Measurements from ENCODE around the gene BICC1. TPM values are rescaled to one million over a fixed set of nuclear protein-coding genes. Genes with fewer than 3 reads are reported as not detected.

BICC1 gene
- total RNA-seq, 1 experiment from 2014 or later: not detected

- intact Hi-C loops (cut with micrococcal nuclease): no loop called here
- ATAC-seq: no peak
- RAD21 ChIA-PET (ENCODE audit: low non-redundant PET in 1 of 2, low total read pairs in 2 of 2, uncharacterized antibody in 2 of 2, unreplicated experiment in 2 of 2): no interaction called here
- TF ChIP-seq POLR2AphosphoS5 (IDR thresholded peaks at IDR 0.05; ENCODE audit: low read depth, low read length) (no peak), FOSL1 (IDR thresholded peaks at IDR 0.05; ENCODE audit: low read depth) (no peak), EZH2 (IDR thresholded peaks at IDR 0.05) (no peak), SIN3A (IDR thresholded peaks at IDR 0.05; ENCODE audit: low read depth) (no peak), SRF (IDR thresholded peaks at IDR 0.05; ENCODE audit: low read depth) (no peak), EGR1 (IDR thresholded peaks at IDR 0.05; ENCODE audit: low read depth) (no peak)
- H3K9me3 ChIP-seq (ENCODE audit: control insufficient read depth in 1 of 2, insufficient read depth in 1 of 2, low read depth in 1 of 2, low read length in 2 of 2): no peaks in the 10 kb centered on the region; a peak in 1 of 4 replicates
- DNase-seq (ENCODE audit: low read depth, low spot score): no peak
- H3K27ac ChIP-seq (ENCODE audit: low read depth, low read length): no peak overlapping the region
- H3K4me2 ChIP-seq (ENCODE audit: low read length): no peak overlapping the region
- no peaks in the 10 kb centered on the region for H4K20me1 ChIP-seq (ENCODE audit: insufficient read depth)
- no TSS peak for BruUV-seq (replicated peaks)
- H3K9ac ChIP-seq (ENCODE audit: low read length): no peak overlapping the region
- H3K36me3 ChIP-seq (ENCODE audit: control insufficient read depth in 1 of 2, insufficient read depth in 2 of 2, low read length in 2 of 2): no peaks in the 10 kb centered on the region
- no peaks in the 10 kb centered on the region for H3K79me2 ChIP-seq (ENCODE audit: insufficient read depth, low read length)
- H3K27me3 ChIP-seq (ENCODE audit: insufficient read depth, low read length): peaks cover 14% of the 10 kb centered on the region; the same call in 1 of the 2 replicates
- CTCF ChIA-PET: no interaction called here
- H2AFZ ChIP-seq (ENCODE audit: low read depth, low read length, poor library complexity, severe bottlenecking): no peak overlapping the region
- POLR2A ChIA-PET: no interaction called here
- H3K9me2 ChIP-seq (ENCODE audit: insufficient read depth): no peaks in the 10 kb centered on the region
- no peak overlapping the region for H3K4me3 ChIP-seq (replicated peaks in 1 of 2; ENCODE audit: low read depth in 1 of 2, low read length in 2 of 2)
- no peaks in the 10 kb centered on the region for H3K4me1 ChIP-seq (ENCODE audit: control insufficient read depth in 1 of 2, insufficient read depth in 2 of 2, low read length in 2 of 2)
Observed at GRCh38 chr10:58696736-58697135, 184.1 kb downstream of the BICC1 start.

GRCh38 chr10:58697691-58698090, 185.0 kb downstream of the BICC1 start:
- Histone ChIP-seq H3K9ac (ENCODE audit: low read length) (no peak overlapping the region), H3K4me1 (ENCODE audit: control insufficient read depth in 1 of 2, insufficient read depth in 2 of 2, low read length in 2 of 2) (no peaks in the 10 kb centered on the region), H3K27ac (ENCODE audit: low read depth, low read length) (no peak overlapping the region), H3K4me2 (ENCODE audit: low read length) (no peak overlapping the region), H3K9me3 (ENCODE audit: control insufficient read depth in 1 of 2, insufficient read depth in 1 of 2, low read depth in 1 of 2, low read length in 2 of 2) (no peaks in the 10 kb centered on the region), H3K36me3 (ENCODE audit: control insufficient read depth in 1 of 2, insufficient read depth in 2 of 2, low read length in 2 of 2) (no peaks in the 10 kb centered on the region), H3K9me2 (ENCODE audit: insufficient read depth) (no peaks in the 10 kb centered on the region), H2AFZ (ENCODE audit: low read depth, low read length, poor library complexity, severe bottlenecking) (no peak overlapping the region), H4K20me1 (ENCODE audit: insufficient read depth) (no peaks in the 10 kb centered on the region), H3K79me2 (ENCODE audit: insufficient read depth, low read length) (no peaks in the 10 kb centered on the region), H3K27me3 (ENCODE audit: insufficient read depth, low read length) (peaks cover 14% of the 10 kb centered on the region; the same call in 1 of the 2 replicates), H3K4me3 (replicated peaks in 1 of 2; ENCODE audit: low read depth in 1 of 2, low read length in 2 of 2) (no peak overlapping the region)
- ATAC-seq (no peak), DNase-seq (ENCODE audit: low read depth, low spot score) (no peak)
- intact Hi-C loops (cut with micrococcal nuclease): no loop called here
- ChIA-PET POLR2A (no interaction called here), CTCF (no interaction called here), RAD21 (ENCODE audit: low non-redundant PET in 1 of 2, low total read pairs in 2 of 2, uncharacterized antibody in 2 of 2, unreplicated experiment in 2 of 2) (interaction anchor here in 1 of 2 experiments (0.6 kb wide), 1 partner anchor 957 kb away, joined by 4 read pairs; no protein-coding TSS in a partner anchor)
- BruUV-seq (replicated peaks): no TSS peak
- no peak for TF ChIP-seq EZH2 (IDR thresholded peaks at IDR 0.05)
- TF ChIP-seq, protein P1, sequence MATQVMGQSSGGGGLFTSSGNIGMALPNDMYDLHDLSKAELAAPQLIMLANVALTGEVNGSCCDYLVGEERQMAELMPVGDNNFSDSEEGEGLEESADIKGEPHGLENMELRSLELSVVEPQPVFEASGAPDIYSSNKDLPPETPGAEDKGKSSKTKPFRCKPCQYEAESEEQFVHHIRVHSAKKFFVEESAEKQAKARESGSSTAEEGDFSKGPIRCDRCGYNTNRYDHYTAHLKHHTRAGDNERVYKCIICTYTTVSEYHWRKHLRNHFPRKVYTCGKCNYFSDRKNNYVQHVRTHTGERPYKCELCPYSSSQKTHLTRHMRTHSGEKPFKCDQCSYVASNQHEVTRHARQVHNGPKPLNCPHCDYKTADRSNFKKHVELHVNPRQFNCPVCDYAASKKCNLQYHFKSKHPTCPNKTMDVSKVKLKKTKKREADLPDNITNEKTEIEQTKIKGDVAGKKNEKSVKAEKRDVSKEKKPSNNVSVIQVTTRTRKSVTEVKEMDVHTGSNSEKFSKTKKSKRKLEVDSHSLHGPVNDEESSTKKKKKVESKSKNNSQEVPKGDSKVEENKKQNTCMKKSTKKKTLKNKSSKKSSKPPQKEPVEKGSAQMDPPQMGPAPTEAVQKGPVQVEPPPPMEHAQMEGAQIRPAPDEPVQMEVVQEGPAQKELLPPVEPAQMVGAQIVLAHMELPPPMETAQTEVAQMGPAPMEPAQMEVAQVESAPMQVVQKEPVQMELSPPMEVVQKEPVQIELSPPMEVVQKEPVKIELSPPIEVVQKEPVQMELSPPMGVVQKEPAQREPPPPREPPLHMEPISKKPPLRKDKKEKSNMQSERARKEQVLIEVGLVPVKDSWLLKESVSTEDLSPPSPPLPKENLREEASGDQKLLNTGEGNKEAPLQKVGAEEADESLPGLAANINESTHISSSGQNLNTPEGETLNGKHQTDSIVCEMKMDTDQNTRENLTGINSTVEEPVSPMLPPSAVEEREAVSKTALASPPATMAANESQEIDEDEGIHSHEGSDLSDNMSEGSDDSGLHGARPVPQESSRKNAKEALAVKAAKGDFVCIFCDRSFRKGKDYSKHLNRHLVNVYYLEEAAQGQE (IDR thresholded peaks at IDR 0.05; ENCODE audit: low read depth): no peak
- TF ChIP-seq EZH2phosphoT487 (IDR thresholded peaks at IDR 0.05; ENCODE audit: borderline replicate concordance): no peak
- no peak for TF ChIP-seq SIN3A (IDR thresholded peaks at IDR 0.05; ENCODE audit: low read depth)
- no peak for TF ChIP-seq FOSL1 (IDR thresholded peaks at IDR 0.05; ENCODE audit: low read depth)
- no peak for TF ChIP-seq POLR2AphosphoS5 (IDR thresholded peaks at IDR 0.05; ENCODE audit: low read depth, low read length)
- no peak for TF ChIP-seq POLR2A (IDR thresholded peaks at IDR 0.05; ENCODE audit: borderline replicate concordance, extremely low read depth, insufficient read depth, insufficient read length)
- TF ChIP-seq TCF7L2 (IDR thresholded peaks at IDR 0.05; ENCODE audit: borderline replicate concordance, extremely low read depth, insufficient read depth, insufficient read length): no peak
- no peak for TF ChIP-seq SRF (IDR thresholded peaks at IDR 0.05; ENCODE audit: low read depth)
- TF ChIP-seq, protein P2, sequence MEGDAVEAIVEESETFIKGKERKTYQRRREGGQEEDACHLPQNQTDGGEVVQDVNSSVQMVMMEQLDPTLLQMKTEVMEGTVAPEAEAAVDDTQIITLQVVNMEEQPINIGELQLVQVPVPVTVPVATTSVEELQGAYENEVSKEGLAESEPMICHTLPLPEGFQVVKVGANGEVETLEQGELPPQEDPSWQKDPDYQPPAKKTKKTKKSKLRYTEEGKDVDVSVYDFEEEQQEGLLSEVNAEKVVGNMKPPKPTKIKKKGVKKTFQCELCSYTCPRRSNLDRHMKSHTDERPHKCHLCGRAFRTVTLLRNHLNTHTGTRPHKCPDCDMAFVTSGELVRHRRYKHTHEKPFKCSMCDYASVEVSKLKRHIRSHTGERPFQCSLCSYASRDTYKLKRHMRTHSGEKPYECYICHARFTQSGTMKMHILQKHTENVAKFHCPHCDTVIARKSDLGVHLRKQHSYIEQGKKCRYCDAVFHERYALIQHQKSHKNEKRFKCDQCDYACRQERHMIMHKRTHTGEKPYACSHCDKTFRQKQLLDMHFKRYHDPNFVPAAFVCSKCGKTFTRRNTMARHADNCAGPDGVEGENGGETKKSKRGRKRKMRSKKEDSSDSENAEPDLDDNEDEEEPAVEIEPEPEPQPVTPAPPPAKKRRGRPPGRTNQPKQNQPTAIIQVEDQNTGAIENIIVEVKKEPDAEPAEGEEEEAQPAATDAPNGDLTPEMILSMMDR (IDR thresholded peaks at IDR 0.05 in 2 of 3, conservative IDR thresholded peaks at IDR 0.05 in 1 of 3; ENCODE audit: borderline replicate concordance in 1 of 3, insufficient read depth in 1 of 3, low read depth in 2 of 3, low read length in 2 of 3): no peak
- no peak for TF ChIP-seq ZNF274 (IDR thresholded peaks at IDR 0.05; ENCODE audit: low read depth, low read length)
- no peak for TF ChIP-seq CEBPB (IDR thresholded peaks at IDR 0.05; ENCODE audit: low read depth)
- TF ChIP-seq EGR1 (IDR thresholded peaks at IDR 0.05; ENCODE audit: low read depth): no peak
- TF ChIP-seq YY1 (IDR thresholded peaks at IDR 0.05; ENCODE audit: extremely low read depth, insufficient replicate concordance, low read depth, low read length): no peak
- no peak for TF ChIP-seq RAD21 (IDR thresholded peaks at IDR 0.05; ENCODE audit: low read depth)
- no peak for TF ChIP-seq JUND (IDR thresholded peaks at IDR 0.05)
